ENCODE measurements around the gene P2RX4.

The P2RX4 gene

DNA sequence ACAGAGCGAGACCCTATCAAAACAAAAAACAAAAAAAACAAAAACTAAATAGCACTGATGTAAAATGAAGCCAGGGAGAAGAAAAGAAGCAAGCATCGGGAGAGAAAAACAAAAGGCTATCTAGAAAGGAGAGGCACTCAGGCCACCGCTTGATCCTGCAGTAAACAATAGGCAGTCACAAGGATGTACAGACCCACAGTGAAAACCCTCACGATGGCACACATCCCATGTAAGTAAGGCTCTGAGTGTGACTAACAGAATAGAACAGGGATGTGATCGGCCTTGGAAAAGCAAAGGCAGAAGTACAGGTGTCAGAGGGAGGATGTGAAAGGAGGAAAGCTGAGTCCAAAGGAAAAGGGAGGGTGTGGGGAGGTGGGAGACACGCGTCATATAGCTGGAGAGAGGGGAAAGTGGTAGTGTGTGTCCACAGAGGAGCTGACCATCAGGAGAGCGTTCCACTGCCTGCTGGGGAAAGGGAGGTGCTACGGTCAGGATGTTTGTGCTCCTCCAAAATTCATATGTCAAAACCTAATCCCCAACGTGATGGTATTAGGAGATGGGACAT is 55.1 kb downstream of the P2RX4 start:
- TF ChIP-seq, protein P1, sequence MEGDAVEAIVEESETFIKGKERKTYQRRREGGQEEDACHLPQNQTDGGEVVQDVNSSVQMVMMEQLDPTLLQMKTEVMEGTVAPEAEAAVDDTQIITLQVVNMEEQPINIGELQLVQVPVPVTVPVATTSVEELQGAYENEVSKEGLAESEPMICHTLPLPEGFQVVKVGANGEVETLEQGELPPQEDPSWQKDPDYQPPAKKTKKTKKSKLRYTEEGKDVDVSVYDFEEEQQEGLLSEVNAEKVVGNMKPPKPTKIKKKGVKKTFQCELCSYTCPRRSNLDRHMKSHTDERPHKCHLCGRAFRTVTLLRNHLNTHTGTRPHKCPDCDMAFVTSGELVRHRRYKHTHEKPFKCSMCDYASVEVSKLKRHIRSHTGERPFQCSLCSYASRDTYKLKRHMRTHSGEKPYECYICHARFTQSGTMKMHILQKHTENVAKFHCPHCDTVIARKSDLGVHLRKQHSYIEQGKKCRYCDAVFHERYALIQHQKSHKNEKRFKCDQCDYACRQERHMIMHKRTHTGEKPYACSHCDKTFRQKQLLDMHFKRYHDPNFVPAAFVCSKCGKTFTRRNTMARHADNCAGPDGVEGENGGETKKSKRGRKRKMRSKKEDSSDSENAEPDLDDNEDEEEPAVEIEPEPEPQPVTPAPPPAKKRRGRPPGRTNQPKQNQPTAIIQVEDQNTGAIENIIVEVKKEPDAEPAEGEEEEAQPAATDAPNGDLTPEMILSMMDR (IDR thresholded peaks at IDR 0.05): no peak

DNA sequence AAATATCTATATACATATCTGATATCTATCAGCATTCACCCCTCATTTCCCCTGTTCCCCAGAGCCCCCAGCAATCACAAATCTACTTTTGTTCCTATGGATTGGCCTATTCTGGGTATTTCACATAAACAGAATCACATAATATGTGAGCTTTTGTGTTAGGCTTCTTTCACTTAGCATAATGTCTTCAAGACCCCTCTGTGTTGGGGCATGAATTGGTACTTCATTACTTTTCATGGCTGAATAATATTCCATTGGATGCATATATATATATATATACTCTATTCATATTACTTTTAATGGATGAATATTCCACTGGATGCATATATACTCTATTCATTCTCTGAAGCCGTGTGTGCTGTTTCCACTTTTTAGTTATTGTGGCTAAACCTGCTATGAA is 57.9 kb downstream of the P2RX4 start:
- TF ChIP-seq, protein P1 (IDR thresholded peaks at IDR 0.05): no peak

DNA sequence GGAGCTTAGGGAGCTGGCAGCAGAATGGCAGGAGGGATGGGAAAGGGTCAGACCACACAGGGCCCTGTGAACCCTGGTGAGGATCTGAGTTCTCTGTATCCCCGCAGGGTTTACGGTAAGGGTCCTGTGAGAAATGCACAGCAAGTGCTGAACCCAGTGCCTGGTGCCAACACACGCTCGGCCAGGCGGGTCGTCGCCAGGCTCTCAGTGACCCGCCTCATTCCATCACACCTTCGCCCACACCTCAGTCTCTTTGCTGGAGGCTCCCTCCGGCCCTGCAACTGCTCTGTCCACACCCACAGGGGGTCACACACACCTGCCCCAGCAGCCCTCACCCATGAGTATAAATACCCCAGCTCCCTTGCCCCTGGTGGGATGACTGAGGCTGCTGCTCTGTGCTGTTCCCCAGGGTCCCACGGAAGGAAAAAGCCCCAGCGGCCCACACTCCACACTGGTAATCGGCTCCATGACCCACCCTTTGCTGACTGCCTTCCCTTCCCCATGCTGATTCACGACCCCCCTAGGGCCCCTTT is 63.5 kb downstream of the P2RX4 start:
- TF ChIP-seq, protein P1 (IDR thresholded peaks at IDR 0.05): no peak

DNA sequence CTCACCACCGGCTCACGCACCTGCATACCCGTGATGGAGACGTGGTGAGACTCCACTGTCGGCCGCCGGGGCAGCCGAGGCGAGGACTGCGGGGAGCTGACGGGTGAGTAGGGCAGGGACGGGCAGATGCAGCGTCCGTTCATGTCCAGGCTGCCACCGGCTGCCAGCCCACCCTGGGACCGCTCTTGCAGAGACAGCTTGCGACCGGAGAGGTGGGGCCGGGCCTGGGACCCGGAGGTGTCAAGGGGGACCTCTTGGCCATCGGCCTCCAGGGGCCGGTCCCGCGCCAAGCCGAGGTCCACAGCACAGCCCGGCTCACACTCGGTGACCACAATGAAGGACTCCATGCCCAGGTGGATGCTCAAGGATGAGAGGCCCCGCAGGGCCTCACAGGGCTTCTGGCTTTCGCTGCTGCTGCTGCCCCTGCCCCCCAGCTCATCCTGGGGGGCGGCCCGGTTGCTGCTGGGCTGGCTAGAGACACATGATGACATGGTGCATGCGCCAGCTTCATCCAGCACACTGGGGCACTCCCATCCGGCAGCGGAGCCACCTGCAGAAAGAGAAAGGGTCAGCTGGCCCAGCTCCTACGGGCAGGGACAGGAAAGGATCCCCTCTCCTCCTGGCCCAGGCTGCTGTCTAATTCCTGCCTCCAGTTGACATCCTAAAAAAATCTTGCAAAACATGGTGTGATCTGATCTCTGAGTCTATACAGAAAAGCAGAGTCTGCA is 64.3 kb downstream of the P2RX4 start:
- TF ChIP-seq, protein P1 (IDR thresholded peaks at IDR 0.05): no peak

DNA sequence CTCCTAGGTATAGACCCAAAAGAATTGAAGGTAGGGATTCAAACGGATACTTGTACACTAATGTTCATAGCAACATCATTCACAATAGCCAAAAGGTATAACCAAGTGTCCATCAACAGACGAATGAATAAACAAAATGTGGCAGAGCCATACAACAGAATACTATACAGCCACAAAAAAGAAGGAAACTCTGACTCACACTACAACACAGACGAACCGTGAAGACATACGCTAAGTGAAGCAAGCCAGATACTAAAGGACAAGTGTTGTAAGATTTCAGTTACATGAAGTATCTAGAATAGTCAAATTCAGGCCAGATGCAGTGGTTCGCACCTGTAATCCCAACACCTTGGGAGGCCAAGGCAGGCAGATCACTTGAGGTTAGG is 67.4 kb downstream of the P2RX4 start:
- TF ChIP-seq, protein P1 (IDR thresholded peaks at IDR 0.05): no peak

DNA sequence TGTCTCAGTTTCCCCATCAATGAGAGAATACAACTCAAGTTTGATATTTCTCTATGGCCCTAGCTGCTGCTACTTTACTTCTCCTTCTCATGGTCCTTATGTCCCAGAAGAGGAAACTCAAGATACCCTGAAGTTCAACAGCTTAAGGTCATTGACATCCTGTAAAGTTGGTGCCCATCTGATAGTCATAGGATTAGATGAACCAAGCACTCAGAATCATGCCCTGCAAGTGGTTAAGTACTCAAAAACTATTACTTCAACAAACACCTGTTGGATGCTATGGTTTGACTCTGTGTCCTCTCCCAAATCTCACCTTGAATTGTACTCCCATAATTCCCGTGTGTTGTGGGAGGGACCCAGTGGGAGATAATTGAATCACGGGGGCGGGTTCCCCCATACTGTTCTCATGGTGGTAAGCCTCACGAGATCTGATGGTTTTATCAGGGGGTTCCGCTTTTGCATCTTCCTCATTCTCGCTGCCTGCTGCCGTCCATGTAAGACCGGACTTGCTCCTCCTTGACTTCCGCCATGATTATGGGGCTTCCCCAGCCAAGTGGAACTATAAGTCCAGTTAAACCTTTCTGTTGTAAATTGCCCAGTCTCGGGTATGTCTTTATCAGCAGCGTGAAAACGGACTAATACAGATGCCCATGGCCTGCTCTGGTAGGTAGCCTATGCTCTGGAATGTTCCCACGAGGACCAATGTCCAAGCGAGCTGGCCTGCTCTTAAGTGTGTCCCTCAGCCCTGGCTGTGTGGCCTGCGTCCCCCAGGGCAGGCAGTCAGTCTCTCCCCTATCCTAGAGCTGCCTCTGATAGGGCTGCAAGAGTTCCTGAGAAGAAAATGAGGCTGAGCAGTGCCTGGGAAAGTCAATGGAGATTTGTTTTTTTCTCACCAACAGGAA is 68.5 kb downstream of the P2RX4 start:
- TF ChIP-seq, protein P1 (IDR thresholded peaks at IDR 0.05): no peak

DNA sequence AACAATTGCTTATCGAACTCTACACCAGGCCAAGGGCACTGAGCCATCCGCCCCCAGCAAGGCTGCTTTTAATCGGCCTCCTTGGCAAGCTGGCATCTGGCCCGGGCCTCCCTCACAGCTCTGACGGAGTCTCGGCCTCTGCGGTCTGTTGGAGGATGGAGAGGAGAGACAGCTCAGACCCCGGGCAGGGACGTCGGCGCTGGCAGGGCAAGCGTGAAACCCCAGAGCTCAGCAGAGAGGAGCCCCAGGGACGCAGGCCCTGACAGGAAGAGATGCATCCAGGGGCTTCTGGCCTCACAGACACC is 69.1 kb downstream of the P2RX4 start:
- TF ChIP-seq, protein P1 (IDR thresholded peaks at IDR 0.05): no peak
